Measurements from ENCODE around the gene DDX49.

DNA sequence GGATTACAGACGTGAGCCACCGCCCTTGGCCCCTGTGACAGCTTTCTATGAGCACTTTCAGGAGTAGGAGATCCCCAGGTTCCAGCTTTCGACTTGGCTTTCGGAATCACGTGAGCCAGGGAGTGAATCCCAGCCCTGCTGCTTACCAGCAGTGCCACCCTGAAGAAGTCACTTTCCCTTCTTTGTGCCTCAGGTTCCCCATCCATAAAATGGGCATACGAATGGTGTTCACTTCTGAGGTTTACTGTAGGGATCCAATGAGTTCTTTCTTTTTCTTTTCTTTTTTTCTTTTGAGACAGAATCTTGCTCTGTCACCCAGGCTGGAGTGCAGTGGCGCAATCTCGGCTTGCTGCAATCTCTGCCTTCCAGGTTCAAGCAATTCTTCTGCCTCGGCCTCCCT lies 25.8 kb downstream of the DDX49 start:
- TF ChIP-seq CTCF (IDR thresholded peaks at IDR 0.05; ENCODE audit: low read length) (no peak), EZH2 (optimal IDR thresholded peaks at IDR 0.05; ENCODE audit: low read depth, low read length) (no peak), EZH2phosphoT487 (IDR thresholded peaks at IDR 0.05; ENCODE audit: low read length) (no peak)
